HPDE6-E6E7 (cell line): Measurements from ENCODE around the gene TMPRSS11F.

ENCODE experiments used
- DNase-seq: peaks from one replicate; pipeline ENCODE4 v3.0.0; 2011; ENCODE audit warnings: missing footprints; ENCODE audit errors: extremely low spot score

TMPRSS11F gene

GRCh38 chr4:68077737-68078136 is 51.9 kb downstream of the TMPRSS11F start:
- no peak for DNase-seq

GRCh38 chr4:68077301-68077700 is 52.4 kb downstream of the TMPRSS11F start:
- DNase-seq, result no peak

- no peak for DNase-seq
These were observed 53.5 kb downstream of the TMPRSS11F start for GRCh38 chr4:68076194-68076593.

- DNase-seq, result peak; percentile 71
These were observed 55.3 kb downstream of the TMPRSS11F start for GRCh38 chr4:68074397-68074796.

- DNase-seq, result no peak
These were observed 59.4 kb downstream of the TMPRSS11F start for GRCh38 chr4:68070302-68070701.

GRCh38 chr4:68062501-68062900 is 67.2 kb downstream of the TMPRSS11F start:
- no peak for DNase-seq

GRCh38 chr4:68038272-68038671 is 91.4 kb downstream of the TMPRSS11F start:
- no peak for DNase-seq

GRCh38 chr4:68021185-68021584 is 108.5 kb downstream of the TMPRSS11F start:
- peak; percentile 64 for DNase-seq

- DNase-seq, result no peak
These were observed 118.0 kb downstream of the TMPRSS11F start for GRCh38 chr4:68011684-68012083.
